GM19463 (cell line): ENCODE results near the gene METTL5.
"Not testable (repeated sequence)": the region's sequence is repeated elsewhere in the genome, so short reads cannot be mapped to it uniquely, and the experiment has no call there.

Source experiments
- ATAC-seq: cut with Tn5 transposase; IDR thresholded peaks from one replicate; pipeline ENCODE4 v1.9.1; 2021; ENCODE audit warnings: mild to moderate bottlenecking, moderate library complexity; ENCODE audit not compliant: unreplicated experiment

METTL5 gene

GRCh38 chr2:169834401-169834800 lies 9.7 kb upstream of the METTL5 start:
- no peak for ATAC-seq

DNA sequence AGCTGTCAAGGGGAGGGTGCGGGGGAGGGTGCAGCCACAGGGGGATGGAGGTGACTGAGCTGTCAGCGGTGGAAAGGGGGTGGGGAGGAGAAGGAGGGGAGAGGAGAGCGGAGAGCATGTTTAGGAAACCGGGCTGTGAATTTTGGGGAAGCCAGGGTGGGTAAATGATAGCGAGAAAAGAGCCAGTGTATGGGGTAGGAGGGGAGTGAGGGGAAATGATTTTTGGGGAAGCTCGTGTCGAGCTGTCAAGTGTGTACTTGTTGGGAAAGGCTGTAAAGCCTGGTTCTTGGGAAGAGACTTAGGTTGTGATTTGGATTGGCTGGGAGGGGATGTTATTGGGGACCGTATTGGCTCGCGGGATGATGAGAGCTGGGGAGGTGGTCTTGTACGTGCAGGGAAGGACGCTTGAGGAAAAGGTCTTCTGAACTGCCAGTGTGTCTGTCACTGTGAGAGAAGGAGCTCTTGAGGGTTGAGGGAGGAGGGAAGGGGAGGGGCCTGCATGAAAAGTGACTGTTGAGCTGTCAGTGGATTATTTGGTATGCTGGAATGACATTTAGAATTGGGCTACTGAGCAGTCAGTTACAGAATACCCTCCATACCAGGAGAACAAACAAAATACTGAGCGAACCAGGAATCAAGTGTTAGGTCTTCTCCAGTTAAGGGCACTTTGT lies 3.6 kb upstream of the METTL5 start:
- peak; percentile 26 for ATAC-seq

- ATAC-seq, result peak; percentile 84
Measured at GRCh38 chr2:169827272-169828140, 2.8 kb upstream of the METTL5 start, which contains the start of gene UBR3. TSS of gene UBR3 (plus strand) at chr2:169827454. CDS start at chr2:169827508, 54 bp downstream.

DNA sequence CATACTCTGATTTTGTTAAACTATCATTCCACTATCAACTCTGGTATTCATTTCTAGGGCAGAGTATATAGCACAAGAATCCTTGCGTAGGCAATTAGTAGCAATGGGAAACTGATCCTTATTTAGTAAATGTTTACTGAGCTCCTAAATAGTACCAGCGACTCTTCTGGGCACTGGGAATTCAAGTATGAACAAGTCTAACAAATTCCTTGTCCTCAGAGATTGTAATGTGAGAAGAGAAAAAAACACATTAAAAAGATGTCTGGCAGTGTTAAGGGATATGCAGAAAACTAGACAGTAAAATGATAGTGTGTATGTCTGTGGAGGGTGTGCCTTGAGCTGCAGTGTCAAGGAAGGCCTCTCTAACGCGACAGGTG lies 721 bp downstream of the METTL5 start:
- no peak for ATAC-seq

DNA sequence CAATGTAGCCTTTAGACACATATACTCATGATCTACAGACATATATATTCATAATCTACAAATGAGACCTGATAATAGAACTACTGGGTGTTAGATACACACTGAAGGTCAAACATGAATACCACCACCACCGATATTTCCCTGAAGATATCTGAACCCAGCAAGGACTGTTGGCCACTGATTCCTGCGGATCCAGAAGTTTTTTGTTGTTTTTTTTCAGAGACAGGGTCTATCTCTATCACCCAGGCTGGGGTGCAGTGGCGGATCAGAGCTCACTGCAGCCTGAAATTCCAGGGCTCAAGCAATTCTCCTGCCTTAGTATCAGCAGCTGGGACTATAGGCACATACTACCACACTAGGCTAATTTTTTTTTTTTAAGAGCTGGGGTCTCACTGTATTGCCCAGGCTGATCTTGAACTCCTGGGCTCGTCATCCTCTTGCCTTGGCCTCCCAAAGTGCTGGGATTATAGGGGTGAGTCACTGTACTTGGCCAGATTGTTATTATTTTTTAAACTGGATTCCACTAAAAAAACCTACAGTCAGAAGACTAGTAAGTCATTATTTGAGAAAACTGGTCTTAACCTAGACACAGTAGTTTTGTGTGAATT lies 1.8 kb downstream of the METTL5 start:
- ATAC-seq, result no peak

- no peak for ATAC-seq
Measured at GRCh38 chr2:169822036-169822435, 2.7 kb downstream of the METTL5 start.

DNA sequence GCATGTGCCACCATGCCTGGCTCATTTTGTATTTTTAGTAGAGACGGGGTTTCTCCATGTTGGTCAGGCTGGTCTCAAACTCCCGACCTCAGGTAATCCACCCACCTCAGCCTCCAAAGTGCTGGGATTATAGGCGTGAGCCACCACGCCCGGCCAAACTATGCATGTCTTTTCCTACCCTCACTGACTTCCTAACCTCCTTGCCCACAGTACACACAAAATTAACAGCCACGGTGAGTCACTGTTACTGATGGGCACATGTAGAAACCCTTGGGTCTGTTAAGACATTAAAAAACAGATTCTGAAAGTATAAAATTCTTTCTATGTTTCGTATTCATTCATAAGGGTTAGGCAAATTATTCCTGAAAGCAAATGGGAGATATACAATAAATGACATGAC lies 4.6 kb downstream of the METTL5 start:
- not testable (repeated sequence) for ATAC-seq

- ATAC-seq, result no peak
Measured at GRCh38 chr2:169819106-169819505, 5.6 kb downstream of the METTL5 start.

- ATAC-seq, result no peak
Measured at GRCh38 chr2:169818241-169818640, 6.5 kb downstream of the METTL5 start.

DNA sequence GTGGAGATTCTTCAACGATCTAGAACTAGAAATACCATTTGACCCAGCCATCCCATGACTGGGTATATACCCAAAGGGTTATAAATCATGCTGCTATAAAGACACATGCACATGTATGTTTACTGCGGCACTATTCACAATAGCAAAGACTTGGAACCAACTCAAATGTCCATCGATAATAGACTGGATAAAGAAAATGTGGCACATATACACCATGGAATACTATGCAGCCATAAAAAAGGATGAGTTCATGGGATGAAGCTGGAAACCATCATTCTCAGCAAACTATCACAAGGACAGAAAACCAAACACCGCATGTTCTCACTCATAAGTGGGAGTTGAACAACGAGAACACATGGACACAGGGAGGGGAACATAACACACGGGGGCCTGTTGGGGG lies 7.3 kb downstream of the METTL5 start:
- ATAC-seq, result not testable (repeated sequence)

DNA sequence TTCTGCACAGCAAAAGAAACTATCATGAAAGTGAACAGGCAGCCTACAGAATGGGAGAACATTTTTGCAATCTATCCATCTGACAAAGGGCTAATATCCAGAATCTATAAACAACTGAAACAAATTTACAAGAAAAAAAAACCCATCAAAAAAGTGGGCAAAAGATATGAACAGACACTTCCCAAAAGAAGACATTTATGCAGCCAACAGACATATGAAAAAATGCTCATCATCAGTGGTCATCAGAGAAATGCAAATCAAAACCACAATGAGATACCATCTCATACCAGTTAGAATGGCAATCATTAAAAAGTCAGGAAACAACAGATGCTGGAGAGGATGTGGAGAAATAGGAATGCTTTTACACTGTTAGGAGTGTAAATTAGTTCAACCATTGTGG lies 7.7 kb downstream of the METTL5 start:
- ATAC-seq, result not testable (repeated sequence)

DNA sequence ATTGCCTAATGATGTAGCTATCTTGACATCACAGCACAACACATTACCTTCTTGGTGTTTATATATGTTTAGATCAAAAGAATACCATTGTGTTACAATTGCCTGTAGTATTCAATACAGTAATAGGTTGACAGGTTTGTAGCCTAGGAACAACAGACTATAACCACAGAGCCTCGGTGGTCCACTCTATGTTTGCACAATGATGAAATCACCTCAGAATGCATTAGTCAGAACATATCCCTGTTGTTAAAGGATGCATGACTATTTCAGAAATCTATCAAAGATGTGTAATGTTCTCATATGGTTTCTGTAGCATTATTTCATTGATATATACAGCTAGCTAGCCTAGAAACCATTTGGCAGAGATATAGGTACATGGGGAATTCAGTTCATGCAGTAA lies 8.9 kb downstream of the METTL5 start:
- ATAC-seq, result no peak

DNA sequence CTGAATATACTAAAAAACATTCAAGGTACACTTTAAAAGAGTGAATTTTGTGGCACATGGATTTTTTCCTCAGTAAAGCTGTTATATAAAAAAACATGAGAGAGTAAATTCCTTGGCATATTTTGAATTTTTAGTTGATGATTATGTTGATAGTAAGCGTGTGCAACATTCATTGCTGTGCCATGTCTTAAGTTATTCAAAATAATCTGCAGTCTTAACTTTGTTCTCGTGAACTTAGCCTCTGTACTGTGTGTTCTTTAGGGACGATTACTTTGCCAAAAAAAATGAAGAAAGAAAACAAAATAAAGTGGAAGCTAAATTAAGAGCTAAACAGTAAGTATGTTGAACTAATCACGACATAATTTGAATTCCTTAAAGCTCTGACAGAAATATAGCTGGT lies 16.5 kb downstream of the METTL5 start:
- no peak for ATAC-seq

DNA sequence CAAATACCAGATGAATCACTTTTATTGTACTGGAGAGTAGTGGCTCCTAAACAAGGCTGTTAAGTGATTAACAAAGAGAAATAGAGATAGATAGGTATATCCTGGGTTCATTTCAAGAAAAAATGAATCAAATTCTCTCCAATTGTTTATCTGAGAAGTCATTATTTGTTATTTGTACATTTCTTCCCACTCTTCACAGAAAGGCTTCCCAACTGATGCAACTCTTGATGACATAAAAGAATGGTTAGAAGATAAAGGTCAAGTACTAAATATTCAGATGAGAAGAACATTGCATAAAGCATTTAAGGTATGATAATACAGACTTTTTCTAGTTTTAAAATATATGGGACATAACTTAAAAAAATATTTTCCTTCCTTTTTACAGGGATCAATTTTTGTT lies 18.1 kb downstream of the METTL5 start:
- ATAC-seq, result no peak

GRCh38 chr2:169803480-169803879 lies 21.2 kb downstream of the METTL5 start:
- no peak for ATAC-seq

DNA sequence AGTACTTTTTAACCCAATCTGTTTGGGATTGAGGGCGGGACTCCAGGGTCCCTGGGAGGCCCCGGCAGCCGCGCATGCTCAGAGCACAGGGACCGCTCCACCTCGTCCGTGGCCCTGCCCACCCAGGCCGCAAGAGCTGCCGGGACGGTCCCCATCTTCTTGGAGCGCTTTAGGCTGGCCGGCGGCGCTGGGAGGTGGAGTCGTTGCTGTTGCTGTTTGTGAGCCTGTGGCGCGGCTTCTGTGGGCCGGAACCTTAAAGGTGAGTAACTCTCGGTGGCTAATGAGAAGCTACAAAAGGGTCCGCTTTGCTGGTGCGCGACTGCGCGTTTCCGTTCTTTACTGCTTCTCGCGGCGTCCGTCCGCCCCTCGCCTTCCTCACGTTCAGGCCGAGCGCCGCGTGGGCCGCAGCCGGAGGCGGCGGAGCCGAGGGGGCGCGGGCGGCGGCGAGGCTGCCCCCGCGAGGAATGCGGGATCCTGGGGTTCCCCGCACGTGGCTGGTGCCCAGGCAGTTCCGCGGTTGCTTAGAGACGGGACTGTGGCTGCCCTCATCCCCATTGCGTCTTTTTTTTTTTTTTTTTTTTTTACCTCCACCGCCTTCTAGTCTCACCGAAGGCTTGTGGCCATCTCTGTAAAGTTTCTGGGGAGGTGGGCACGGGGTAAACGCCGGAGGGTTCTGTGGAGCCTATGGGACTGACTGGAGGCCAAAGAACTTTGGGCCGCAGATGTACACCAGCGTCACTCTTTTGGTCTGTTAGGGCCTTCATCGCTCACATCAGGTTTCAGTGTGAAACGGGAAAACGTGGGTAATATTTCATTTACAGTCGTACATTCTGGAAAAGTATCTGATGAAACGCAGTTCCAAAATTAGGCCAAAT lies 25.8 kb downstream of the METTL5 start, which contains the start of gene SSB:
SSB (plus strand) TSS at position 154 of the 875 bp plus-strand sequence. CDS start 2,090 bp downstream, outside the sequence.
- ATAC-seq, result peak; percentile 99

- no peak for ATAC-seq
Measured at GRCh38 chr2:169798397-169798717, 26.3 kb downstream of the METTL5 start.

DNA sequence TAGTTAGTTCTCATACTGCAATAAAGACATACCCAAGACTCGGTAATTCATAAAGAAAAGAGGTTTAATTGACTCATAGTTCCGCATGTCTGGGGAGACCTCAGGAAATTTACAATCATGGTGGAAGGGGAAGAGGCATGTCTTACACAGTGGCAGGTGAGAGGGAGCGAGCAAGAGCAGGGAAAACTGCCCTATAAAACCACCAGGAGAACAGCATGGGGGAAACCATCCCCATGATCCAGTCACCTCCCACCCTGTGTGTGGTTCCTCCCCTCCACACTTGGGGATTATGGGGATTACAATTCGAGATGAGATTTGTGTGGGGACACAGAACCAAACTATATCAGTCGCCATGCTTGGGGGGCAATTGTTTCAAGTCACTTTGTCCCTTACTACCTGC lies 27.1 kb downstream of the METTL5 start:
- ATAC-seq, result no peak

DNA sequence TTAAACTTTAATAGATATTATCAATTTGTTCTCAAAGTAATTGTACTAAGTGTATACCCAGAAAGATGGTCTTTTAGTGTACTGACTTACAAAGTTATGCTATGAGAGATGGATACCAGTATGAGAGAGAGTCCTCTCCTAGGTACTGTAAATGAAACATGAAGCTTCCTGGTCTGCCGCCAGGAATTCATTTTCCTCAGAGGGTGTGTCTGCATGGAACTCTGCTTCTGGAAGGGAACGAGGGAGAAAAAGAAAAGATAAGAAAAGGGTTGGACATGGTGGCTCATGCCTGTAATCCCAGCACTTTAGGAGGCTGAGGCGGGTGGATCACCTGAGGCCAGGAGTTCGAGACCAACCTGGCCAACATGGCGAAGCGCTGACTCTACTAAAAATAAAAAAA lies 28.3 kb downstream of the METTL5 start:
- no peak for ATAC-seq

- no peak for ATAC-seq
Measured at GRCh38 chr2:169795181-169795580, 29.5 kb downstream of the METTL5 start.

GRCh38 chr2:169790581-169790980 lies 34.1 kb downstream of the METTL5 start:
- ATAC-seq, result no peak
